Tibial nerve (tissue), 3 donors: ENCODE results near the gene CYP26B1.

Experiments used
- CTCF ChIP-seq, 5 experiments: fragments of 200-600 bp in 3 of 5; fragments of 450-650 bp in 2 of 5; sonication (generic) in 3 of 5; IDR thresholded peaks; one replicate each; pipeline ENCODE4 v1.5.1; 2016 to 2019; ENCODE audit warnings: antibody characterized with exemption in 5 of 5, mild to moderate bottlenecking in 3 of 5, moderate library complexity in 2 of 5
- POLR2A ChIP-seq, 2 donors: fragments of 450-650 bp; IDR thresholded peaks; one replicate each; pipeline ENCODE4 v1.6.1; 2017; ENCODE audit warnings: antibody characterized with exemption in 2 of 2, mild to moderate bottlenecking in 2 of 2, moderate library complexity in 2 of 2

- TF ChIP-seq POLR2A (IDR thresholded peaks at IDR 0.05) (no peak), CTCF (IDR thresholded peaks at IDR 0.05) (no peak)
These were observed 24.8 kb upstream of the CYP26B1 start for GRCh38 chr2:72172478-72172877.
